ENCODE results near the gene PLEKHM3. TPM values are rescaled to one million over a fixed set of nuclear protein-coding genes. Genes with fewer than 3 reads are reported as not detected.
A peak's percentile ranks its signal among the peaks of the same experiment; 100 is the strongest.

Gene PLEKHM3
- polyA plus RNA-seq, 1 donor (not counting 4 experiments of a cell fraction or from before 2014, with no cell fraction given), result 2.9 TPM

GRCh38 chr2:208040199-208041171 is 15.2 kb upstream of the PLEKHM3 start:
- Histone ChIP-seq H3K79me2 (ENCODE audit: control insufficient read depth, insufficient read depth, low read length) (no peaks in the 10 kb centered on the region), H3K9me3 (ENCODE audit: control insufficient read depth, low read depth, low read length) (no peaks in the 10 kb centered on the region), H3K27ac (ENCODE audit: control insufficient read depth, insufficient read depth, low read length) (no peak overlapping the region), H3K36me3 (ENCODE audit: control insufficient read depth in 2 of 2, extremely low read depth in 1 of 2, insufficient read depth in 2 of 2, low read length in 2 of 2) (no peaks in the 10 kb centered on the region), H2AFZ (ENCODE audit: control insufficient read depth, low read length) (no peak overlapping the region), H3K4me2 (ENCODE audit: control insufficient read depth, extremely low read depth, insufficient read depth, low read depth, low read length) (no peak overlapping the region), H4K20me1 (ENCODE audit: control insufficient read depth, extremely low read depth, insufficient read depth, low read length) (no peaks in the 10 kb centered on the region), H3K9ac (ENCODE audit: control insufficient read depth, extremely low read depth, insufficient read depth, low read length) (no peak overlapping the region), H3K4me1 (ENCODE audit: control insufficient read depth, extremely low read depth, insufficient read depth, low read length) (no peaks in the 10 kb centered on the region), H3K9me1 (ENCODE audit: control insufficient read depth, extremely low read depth, insufficient read depth, low read length) (peaks cover 2% of the 10 kb centered on the region), H3K4me3 (ENCODE audit: control insufficient read depth in 2 of 3, extremely low read depth in 1 of 3, insufficient read depth in 2 of 3, low read depth in 1 of 3, low read length in 3 of 3) (no peak overlapping the region), H3K27me3 (ENCODE audit: control insufficient read depth, extremely low read depth, insufficient read depth, low read length) (no peaks in the 10 kb centered on the region)
- dilution Hi-C loops (cut with MboI; ENCODE audit: extremely low pct_ligation_motif_present, low sequenced_read_pairs), result no loop called here
- peak; percentile 26 for FAIRE-seq
- no peak for TF ChIP-seq EZH2 (IDR thresholded peaks at IDR 0.05; ENCODE audit: low read length)
- TF ChIP-seq, protein P1, sequence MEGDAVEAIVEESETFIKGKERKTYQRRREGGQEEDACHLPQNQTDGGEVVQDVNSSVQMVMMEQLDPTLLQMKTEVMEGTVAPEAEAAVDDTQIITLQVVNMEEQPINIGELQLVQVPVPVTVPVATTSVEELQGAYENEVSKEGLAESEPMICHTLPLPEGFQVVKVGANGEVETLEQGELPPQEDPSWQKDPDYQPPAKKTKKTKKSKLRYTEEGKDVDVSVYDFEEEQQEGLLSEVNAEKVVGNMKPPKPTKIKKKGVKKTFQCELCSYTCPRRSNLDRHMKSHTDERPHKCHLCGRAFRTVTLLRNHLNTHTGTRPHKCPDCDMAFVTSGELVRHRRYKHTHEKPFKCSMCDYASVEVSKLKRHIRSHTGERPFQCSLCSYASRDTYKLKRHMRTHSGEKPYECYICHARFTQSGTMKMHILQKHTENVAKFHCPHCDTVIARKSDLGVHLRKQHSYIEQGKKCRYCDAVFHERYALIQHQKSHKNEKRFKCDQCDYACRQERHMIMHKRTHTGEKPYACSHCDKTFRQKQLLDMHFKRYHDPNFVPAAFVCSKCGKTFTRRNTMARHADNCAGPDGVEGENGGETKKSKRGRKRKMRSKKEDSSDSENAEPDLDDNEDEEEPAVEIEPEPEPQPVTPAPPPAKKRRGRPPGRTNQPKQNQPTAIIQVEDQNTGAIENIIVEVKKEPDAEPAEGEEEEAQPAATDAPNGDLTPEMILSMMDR (optimal IDR thresholded peaks at IDR 0.05 in 1 of 3, IDR thresholded peaks at IDR 0.05 in 1 of 3, conservative IDR thresholded peaks at IDR 0.05 in 1 of 3; ENCODE audit: extremely low read depth in 1 of 3, insufficient read depth in 2 of 3, low read length in 3 of 3), result peak; percentile 79 to 87 (median 84)
- DNase-seq (ENCODE audit: low read depth, low spot score), result no peak

DNA sequence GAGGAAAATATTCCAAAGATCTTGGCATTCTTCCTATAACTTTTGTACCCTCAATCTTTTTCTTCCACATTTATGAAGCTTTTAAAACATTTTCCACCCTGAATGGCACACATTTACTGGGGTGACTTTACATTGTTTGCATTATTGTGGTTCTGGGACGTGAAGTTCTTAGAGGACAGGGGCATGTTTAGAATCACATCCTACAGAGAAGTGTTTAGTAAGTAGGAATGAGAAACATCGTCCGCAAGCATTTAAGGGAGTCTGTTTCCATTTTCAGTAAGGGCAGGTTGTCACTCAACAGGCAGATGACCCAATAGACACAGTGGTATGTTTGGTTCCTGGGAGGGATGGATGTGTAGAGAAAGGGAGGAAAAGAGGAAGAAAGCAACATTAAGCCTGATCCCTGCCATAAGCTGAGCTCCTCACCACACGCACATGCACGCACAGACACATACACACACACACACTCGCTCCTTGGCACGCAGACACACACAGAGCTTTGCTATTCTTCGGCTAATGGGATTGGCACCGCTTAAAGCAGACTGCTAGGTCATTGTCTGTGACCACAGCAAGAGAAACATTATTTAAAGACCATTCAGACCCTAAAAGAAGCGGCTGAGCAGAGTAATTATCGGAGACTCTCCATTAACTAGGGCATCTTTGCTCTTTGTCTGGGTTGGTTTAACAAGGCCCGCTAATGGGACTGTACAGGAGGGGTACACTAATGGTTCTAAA is 14.2 kb upstream of the PLEKHM3 start:
- no peaks in the 10 kb centered on the region for H3K36me3 ChIP-seq (ENCODE audit: control insufficient read depth in 2 of 2, extremely low read depth in 1 of 2, insufficient read depth in 2 of 2, low read length in 2 of 2)
- no peaks in the 10 kb centered on the region for H3K4me1 ChIP-seq (ENCODE audit: control insufficient read depth, extremely low read depth, insufficient read depth, low read length)
- H3K27ac ChIP-seq (ENCODE audit: control insufficient read depth, insufficient read depth, low read length), result no peak overlapping the region
- H3K4me2 ChIP-seq (ENCODE audit: control insufficient read depth, extremely low read depth, insufficient read depth, low read depth, low read length), result no peak overlapping the region
- H3K4me3 ChIP-seq (ENCODE audit: control insufficient read depth in 2 of 3, extremely low read depth in 1 of 3, insufficient read depth in 2 of 3, low read depth in 1 of 3, low read length in 3 of 3), result no peak overlapping the region
- DNase-seq (ENCODE audit: low read depth, low spot score), result no peak
- TF ChIP-seq, protein P1 (optimal IDR thresholded peaks at IDR 0.05 in 1 of 3, IDR thresholded peaks at IDR 0.05 in 1 of 3, conservative IDR thresholded peaks at IDR 0.05 in 1 of 3; ENCODE audit: extremely low read depth in 1 of 3, insufficient read depth in 2 of 3, low read length in 3 of 3), result no peak
- TF ChIP-seq EZH2 (IDR thresholded peaks at IDR 0.05; ENCODE audit: low read length), result no peak
- no peak overlapping the region for H3K9ac ChIP-seq (ENCODE audit: control insufficient read depth, extremely low read depth, insufficient read depth, low read length)
- H3K9me3 ChIP-seq (ENCODE audit: control insufficient read depth, low read depth, low read length), result no peaks in the 10 kb centered on the region
- H4K20me1 ChIP-seq (ENCODE audit: control insufficient read depth, extremely low read depth, insufficient read depth, low read length), result no peaks in the 10 kb centered on the region
- dilution Hi-C loops (cut with MboI; ENCODE audit: extremely low pct_ligation_motif_present, low sequenced_read_pairs), result no loop called here
- no peak for FAIRE-seq
- H3K79me2 ChIP-seq (ENCODE audit: control insufficient read depth, insufficient read depth, low read length), result no peaks in the 10 kb centered on the region
- peaks cover 2% of the 10 kb centered on the region for H3K9me1 ChIP-seq (ENCODE audit: control insufficient read depth, extremely low read depth, insufficient read depth, low read length)
- no peaks in the 10 kb centered on the region for H3K27me3 ChIP-seq (ENCODE audit: control insufficient read depth, extremely low read depth, insufficient read depth, low read length)
- no peak overlapping the region for H2AFZ ChIP-seq (ENCODE audit: control insufficient read depth, low read length)

Measured in keratinocyte (primary cell).